ENCODE results near the gene ZNF547.

GRCh38 chr19:57395710-57396109 lies 32.4 kb downstream of the ZNF547 start:
- TF ChIP-seq, protein P1, sequence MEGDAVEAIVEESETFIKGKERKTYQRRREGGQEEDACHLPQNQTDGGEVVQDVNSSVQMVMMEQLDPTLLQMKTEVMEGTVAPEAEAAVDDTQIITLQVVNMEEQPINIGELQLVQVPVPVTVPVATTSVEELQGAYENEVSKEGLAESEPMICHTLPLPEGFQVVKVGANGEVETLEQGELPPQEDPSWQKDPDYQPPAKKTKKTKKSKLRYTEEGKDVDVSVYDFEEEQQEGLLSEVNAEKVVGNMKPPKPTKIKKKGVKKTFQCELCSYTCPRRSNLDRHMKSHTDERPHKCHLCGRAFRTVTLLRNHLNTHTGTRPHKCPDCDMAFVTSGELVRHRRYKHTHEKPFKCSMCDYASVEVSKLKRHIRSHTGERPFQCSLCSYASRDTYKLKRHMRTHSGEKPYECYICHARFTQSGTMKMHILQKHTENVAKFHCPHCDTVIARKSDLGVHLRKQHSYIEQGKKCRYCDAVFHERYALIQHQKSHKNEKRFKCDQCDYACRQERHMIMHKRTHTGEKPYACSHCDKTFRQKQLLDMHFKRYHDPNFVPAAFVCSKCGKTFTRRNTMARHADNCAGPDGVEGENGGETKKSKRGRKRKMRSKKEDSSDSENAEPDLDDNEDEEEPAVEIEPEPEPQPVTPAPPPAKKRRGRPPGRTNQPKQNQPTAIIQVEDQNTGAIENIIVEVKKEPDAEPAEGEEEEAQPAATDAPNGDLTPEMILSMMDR (IDR thresholded peaks at IDR 0.05), result no peak
- no peak for TF ChIP-seq POLR2A (IDR thresholded peaks at IDR 0.05)

All from heart left ventricle (tissue), 13 donors.